HG02840 (cell line): ENCODE results near the gene ZNF474.
"Not testable (repeated sequence)": the region's sequence is repeated elsewhere in the genome, so short reads cannot be mapped to it uniquely, and the experiment has no call there.

Source experiments
- ATAC-seq: cut with Tn5 transposase; IDR thresholded peaks from one replicate; pipeline ENCODE4 v1.9.1; 2021; ENCODE audit warnings: mild to moderate bottlenecking, moderate library complexity, moderate number of reproducible peaks; ENCODE audit not compliant: unreplicated experiment, low FRiP score

ZNF474 gene

DNA sequence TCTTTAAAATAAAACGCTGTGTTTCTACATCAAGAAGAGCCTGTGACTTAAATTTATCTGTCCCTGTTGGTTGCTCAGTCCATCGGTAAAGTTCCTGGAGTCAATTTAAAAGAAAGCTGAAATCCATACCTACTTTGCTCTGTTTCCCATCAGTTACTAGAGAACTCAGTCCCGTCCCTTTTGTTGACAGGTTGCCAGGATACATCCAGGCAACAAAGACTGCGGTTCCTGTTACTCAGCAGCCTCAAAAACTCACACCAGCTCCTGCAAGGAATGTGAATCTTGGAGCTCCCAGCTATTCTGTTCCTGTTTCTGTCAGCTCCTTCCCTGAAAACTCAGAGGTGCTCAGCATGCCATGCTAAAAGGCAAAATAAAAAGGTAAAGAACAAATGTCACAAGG lies at the start of gene ZNF474:
ZNF474 (plus strand) TSS at position 241 of the 400 bp plus-strand sequence. CDS start 22,445 bp downstream, outside the sequence.
- no peak for ATAC-seq

DNA sequence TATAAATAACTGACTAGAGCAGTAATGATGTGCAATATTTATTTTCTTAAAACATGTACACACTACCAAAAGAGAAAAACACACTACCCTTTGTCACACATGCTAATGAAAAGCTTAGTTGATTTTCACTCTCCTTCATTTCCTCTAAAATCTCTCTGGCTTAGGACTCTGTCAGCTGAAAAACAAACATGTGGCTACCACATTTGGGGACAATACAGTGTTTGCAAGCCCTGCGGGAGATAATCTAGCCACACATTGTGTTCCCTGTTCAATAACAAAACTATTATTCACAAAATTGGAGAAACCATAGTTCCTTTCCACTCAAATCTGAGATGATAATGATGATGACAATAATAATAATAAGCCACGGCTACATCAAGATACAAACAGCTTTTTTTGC lies 47.8 kb upstream of the ZNF474 start:
- no peak for ATAC-seq

DNA sequence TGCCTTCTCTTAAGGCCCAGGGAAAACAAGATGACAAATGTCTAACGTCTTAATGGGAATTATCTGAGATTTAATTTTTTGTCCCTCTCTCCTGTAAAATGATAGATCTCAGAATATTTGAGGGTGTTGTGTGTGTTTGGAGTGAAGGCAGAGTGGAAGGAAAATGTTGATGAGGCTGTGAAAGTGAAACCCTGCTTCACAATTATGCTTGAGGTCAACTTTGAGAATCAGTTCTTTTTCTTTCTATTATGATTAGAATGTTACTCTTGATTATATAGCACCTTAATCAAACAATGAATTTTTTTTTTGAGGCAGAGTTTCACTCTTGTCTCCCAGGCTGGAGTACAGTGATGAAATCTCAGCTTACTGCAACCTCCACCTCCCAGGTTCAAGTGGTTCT lies 45.8 kb upstream of the ZNF474 start:
- no peak for ATAC-seq

DNA sequence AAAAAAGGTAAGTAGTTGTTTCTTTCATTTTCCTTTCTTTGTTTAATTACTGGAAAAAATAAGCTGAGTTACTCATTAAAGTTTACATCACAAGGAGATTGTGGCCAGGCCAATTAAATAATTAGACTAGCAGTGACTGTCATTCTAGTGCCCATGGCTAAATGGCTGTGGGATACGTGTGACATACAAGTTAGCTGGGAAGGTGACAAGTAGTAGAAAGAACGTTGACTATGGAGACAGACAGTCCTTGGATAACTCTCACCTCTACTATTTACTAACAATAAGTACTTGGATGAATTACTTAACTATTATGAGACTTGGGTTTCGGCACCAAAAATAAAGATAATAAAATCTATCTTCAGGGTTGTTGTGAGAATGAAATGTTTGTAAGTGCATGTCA lies 44.3 kb upstream of the ZNF474 start:
- ATAC-seq: no peak

DNA sequence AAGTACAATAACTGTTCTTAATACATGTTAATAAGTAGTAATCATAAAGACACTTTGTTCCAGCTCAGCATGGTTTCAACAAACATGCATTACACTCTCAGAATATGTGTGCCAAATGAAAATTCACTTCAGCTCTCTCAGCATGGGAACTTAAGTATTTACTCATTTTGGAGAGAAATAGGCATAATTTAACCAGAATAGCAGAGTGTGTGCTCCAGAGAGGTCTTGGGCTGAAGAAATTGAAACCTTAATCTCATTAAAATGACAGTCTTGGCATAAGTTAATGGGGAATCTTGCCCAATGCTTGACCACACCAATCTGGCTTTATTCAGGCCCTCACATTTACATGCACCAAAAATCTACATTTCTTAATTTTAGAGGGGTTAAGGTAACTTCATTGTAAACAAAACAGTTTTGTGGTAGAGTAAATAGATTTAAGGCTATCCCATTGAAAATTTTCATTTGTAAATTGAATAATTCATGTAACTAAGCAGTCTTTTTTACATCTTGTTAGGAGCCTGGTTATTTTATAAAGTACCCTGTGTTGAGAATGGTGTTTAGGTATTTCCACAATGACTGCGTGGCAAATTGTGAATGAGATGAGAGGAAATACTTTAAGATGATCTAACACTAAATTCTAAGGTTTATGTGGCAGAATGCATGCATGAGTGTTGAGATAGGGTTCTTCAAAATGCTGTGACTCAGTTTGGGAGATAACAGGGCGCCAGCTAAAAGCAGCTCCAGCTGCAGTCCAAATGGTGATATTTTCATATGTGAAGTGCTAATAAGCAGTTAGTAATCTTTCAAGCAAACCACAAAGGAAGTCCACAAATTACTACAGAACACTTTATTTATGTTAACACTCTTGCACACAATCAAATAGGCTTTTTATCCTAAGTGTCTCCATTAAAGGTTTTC lies 40.0 kb upstream of the ZNF474 start:
- ATAC-seq: no peak

DNA sequence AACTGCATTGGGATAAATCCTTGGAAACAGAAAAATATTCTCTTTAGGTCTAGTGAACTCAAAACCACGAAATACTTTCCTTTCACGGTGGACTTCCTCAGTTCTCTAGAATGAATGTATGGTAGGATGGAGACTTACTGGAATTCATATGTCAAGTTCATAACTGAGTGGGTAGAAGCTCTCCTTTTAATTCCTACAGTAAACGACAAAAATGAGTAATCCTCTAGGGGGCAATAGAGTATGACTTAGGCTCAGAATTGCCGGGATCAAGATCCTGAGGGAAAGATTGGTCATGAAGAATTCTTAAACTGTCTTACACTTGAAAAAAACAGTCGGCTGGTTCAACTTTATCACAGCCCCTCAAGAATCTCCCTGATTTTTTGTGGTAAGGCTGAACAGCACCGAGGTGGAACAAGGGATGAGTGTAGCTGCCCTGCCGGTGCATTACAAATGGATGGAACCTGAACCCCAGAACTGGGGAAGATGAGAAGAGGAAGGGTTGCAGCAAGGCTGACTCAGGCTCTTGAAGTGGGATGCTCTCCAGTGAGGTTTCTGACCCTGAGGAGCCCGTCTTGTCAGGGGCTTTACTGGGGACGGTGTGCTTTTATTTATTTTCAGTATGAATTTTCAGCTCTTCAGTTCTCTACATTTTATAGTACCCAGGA lies 37.3 kb upstream of the ZNF474 start:
- ATAC-seq: no peak

DNA sequence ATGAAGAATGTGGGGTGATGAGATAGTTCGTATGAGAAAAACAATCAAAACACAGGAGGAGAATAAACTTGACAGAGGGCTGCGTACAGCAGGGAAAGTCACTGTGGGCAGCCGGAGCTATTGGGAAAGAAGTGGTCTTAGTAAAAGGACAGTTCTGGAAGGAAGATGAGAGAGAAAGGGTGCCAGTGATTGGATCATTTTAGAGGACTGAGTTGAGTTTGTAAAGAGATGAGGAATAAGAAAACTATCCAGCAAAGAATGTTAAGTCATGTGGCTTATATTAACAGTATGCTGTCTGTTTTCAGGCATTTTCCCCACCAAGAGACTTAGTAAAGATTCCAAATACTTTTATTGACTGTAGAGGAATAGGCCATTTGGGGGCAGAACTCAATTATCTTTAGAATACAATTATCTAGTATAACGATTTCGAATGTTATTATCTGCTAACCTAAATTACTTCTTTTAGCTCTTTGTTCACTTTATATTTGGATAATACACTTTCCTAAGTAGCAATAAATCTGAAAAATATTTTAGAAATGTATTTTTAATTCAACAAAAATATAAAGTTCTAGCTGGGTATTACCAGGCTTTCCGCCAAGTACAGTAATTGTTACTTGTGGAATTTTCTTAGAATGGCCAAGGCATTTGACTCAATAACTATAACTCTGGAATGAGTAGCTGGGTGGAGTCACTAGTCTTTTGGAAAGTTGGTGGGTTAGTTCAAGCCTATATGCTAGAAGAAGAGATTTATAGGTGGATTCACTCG lies 35.7 kb upstream of the ZNF474 start:
- no peak for ATAC-seq

DNA sequence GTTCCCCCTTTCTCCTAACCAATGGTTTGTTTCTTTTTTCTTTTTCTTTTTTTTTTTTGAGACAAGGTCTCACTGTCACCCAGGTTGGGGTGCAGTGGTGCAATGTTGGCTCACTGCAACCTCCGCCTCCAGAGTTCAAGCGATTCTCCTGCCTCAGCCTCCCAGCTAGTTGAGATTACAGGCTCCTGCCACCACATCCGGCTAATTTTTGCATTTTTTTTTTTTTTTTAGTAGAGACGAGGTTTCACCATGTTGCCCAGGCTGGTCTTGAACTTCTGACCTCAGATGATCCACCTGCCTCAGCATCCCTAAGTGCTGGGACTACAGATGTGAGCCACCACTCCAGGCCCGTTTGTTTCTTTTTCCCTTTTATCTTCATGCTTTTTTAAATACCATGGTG lies 35.1 kb upstream of the ZNF474 start:
- ATAC-seq: not testable (repeated sequence)

DNA sequence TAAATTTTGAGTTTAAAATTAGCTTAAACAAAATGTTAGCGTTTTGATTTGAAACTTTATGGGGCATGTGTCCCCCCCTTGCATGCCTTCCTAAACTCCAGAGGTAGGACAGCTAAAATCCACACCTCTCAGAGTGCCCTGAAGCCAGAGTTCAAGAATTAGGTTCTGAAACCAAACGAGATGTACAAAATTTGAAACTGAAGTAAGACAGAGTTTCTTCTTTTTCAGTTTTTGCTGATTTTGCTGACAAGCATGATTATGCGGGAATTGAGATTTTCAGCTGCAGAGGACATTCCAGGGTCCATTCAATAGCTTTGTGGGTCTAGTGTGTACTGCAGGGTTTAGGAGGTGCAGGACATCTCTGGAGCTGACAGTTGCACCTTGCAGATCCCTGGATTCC lies 34.2 kb upstream of the ZNF474 start:
- no peak for ATAC-seq

DNA sequence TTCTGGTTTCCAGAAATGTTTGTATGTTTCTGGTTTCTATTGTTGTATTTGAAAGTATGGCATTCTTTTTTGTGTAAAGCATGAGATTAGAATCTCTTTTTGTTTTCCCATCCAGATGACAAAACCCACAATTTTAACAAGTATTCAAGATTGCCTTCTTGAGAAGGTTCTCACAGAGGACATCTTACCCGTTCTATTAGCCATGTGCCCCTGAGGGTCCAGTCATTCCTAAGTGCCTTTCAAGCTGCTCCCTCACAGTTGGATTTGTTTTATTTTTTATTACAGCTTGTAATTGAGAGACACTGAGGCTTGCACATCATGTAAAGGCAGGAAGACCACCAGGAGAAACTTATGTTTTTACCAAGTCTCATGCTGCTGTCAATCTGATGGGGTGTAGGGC lies 32.0 kb upstream of the ZNF474 start:
- no peak for ATAC-seq

DNA sequence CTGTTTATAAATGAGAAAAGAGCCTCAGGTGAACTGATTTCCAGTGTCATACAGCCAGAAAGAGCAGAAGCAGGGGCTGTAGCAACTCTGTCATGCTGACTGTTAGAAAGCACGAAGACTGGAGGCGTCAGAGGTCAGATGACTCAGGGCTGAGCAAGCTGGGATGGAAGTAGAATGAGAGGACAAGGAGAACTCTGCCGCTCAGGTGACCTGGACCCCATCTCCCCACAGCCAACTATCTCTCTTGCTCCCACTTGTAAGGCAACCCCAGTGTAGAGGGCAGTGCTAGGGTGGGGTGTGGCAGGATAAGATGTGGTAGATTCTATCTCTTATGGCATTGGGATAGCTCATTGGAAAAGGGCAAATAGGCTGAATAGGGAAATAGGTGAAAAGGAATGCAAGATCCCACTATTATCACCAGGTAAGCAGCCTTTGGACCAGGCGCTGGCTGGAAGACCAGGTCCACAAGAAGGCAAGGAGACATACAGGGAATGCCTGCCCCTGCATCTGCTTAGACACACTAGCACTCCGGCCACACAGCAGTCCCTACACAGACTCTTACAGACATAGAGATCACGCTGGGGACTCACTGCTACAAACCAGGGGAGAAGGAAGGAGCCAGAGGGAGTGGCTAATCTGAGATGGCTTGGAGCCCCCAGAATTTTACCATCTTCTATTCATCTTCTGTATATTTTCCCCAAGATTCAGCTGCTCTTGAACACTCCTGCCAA lies 30.1 kb upstream of the ZNF474 start:
- no peak for ATAC-seq

DNA sequence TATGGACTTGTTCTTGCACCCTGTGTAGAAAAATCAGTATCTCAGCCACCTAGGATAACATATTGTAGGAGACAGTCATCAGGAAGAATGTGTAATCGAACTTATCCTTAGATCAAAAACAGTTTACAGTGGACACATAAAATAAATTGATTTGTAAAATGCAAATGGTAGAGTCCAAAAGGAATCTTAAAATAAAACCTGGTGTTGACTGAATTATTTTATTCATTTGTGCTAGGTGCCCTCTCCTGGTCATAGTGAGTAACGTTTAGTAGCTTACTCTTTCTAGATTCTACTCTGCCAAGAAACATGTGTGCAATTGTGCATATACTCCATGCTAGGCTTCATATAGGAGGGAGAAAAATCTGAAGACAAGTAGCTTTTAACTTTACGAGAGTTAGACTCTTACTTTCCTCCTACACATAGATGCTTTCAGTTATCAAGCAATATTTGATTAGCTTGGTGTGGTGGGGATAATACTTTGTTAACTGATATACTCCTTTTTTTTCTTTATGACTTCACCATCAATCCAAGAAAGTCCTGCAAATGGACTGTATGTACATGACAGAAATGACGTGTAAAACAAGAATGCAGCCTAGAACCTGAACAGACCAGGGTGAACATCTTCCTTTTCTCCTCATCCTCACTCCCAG lies 27.6 kb upstream of the ZNF474 start:
- ATAC-seq: no peak

DNA sequence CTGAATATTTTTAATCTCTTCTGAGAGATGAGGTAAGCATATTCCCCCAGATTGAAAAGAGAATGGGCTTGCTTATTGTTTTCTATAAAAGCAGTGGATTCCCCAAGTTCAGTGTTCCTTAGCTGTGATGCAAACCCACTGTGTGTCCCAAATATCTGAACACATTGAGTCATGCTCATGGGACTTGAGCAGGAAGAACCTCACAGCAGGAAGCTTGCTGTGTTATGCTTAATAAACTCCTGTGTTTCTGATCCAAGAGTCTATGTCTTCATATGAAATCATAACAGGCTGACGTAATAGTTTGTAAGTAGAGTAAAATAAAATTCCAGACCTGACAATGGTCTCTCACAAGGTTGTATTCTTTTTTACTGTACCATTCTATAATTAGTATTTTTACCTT lies 26.5 kb upstream of the ZNF474 start:
- ATAC-seq: no peak

DNA sequence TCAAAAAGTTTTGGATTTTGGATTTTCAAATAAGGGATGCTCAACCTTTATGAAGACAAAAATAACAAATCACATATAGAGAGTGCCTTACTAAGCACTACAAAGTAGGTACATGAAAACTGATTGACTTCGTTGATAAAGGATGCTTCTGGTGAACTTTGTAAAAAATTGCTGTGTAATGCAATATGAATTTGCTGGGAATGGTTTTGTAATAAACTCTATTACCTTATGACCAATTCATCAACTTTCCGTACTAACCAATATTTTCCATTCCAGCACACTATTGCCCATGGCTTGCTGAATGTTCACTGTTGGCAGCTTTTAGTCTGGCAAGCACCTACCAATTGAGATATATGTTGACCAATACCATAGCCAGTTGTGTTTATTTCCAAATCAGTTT lies 23.4 kb upstream of the ZNF474 start:
- ATAC-seq: no peak

DNA sequence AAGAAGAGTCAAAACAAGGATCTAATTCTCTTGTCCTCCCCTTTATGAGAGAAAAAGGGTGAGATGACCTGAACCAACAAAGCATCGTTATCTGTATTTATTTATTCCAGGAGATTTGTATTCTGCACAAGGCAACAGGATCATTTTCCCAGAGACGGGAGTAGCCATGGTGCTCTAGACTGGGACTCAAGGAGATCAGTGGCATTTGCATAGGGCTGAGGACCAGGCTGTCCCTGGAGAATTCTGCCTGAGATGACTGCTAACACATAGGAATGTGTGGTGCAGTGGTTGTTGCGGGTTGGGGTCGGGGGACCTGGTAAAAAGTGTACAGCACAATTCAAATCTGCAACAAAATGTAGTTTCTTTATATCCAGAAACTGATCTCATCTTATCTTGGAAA lies 22.3 kb upstream of the ZNF474 start:
- ATAC-seq: no peak

DNA sequence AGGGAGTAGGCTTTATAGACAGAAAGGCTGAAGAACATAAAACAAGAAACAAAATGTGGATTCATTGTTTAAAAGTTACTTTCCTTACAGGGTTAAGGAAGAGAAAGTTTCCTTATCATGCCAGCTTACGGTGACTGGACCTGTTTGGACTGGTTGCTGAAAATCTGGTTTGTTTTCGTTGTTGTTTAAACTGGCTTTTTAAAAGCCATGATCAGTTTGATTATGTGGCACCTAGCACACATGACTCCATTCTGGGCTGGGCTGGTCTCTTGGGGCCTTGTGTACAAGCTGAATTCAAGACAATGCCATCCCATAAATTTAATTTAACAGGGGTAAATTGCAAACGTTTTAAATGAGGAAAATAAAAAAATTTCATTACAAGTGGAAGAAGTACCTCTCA lies 18.4 kb upstream of the ZNF474 start:
- no peak for ATAC-seq

DNA sequence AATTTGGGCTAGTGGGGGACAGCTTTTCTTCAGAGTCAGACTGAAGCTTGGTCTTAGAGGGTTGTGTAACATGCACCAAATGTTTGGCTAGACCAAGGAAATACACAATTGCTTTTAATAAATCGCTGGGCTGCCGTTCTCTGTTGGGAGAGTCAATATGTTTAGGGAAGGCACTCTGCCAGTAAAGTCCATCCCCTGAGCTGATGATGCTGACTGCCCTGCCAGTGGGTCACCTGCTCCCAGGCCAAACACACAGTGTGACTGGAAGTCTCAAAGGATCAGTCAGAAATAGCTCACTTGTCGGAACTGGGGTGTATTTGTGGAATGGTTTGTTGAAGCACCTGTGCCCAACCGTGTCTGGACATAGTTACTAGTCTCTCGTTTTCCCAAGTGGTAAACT lies 17.9 kb upstream of the ZNF474 start:
- ATAC-seq: no peak

DNA sequence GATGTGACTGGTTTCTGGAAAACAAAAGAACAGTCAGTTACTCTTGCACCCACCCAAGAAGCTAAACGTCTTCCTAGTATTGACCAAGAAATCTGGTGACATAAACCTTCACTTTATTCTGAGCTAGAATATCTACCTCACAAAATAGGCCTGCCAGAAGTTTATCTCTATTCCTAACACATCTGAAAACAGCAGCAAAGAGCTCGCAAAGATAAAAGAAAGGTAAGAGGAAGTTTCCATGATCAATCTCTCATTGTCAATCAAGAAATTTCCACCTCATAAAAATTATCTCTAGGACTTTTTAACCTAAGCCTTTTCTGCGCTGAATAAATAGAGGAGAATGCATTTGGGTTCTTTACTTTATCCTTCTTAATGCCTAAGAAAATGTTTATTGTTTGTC lies 17.3 kb upstream of the ZNF474 start:
- no peak for ATAC-seq

DNA sequence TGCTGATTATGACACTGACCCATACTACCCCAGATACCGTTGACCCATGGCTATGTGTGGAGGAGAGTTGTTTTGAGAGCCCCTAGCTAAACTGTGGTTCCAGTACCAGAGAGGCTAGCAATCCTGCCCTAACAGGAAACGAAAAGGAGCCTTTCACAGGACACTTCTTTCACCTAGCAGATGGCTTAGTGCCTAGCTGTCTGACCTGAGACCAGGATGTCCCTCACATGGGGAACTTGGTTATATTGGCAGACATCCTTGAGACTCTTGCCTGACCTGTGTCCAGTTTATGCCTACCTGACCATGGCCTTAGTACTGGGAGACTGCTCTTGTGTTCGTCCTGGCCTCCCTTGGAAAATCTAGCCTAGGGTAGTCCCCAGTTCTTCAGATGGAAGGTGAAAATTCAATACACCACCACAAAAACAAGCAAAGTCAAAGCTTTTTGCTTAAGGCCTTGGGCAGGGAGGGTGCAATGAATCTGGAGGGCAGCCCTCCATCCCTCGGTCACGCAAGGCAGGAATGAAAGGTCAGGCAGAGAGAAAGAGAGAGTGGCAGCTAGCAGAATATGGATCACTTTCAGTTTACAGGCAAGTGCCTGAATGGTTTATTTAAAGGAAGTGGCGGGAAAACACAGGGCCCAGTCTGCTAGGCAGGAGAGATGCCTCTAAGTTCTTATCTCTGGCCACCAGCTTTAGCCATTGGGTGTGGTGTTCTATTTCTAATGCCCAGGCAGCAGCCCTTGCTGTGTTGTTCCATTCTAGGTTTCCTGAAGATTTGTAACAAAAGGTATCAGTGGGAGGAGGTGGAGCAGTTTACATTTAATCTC lies 16.4 kb upstream of the ZNF474 start:
- ATAC-seq: no peak
